Left cardiac atrium (tissue), 4 donors: ENCODE measurements around the gene TMEM115. TPM values are rescaled to one million over a fixed set of nuclear protein-coding genes. Genes with fewer than 3 reads are reported as not detected.
"Not testable (repeated sequence)": the region's sequence is repeated elsewhere in the genome, so short reads cannot be mapped to it uniquely, and the experiment has no call there.

ENCODE experiments used
- ATAC-seq, 2 donors: fragments of 200-7000 bp; cut with Tn5 transposase; one replicate each; pipeline ENCODE4 v1.9.1; 2020; ENCODE audit warnings: mild to moderate bottlenecking in 2 of 2, moderate library complexity in 2 of 2
- DNase-seq: peaks from one replicate; pipeline ENCODE4 v3.0.0-alpha.2; 2020
- intact Hi-C, 2 donors: fragments of 100-400 bp; cut with DNase I; formaldehyde crosslinking; loops; one replicate each; pipeline versions ENCODE4 v1.14.1 to v1.15.1; 2022 to 2023
- total RNA-seq, 2 donors: library from RNA; stranded (reverse); fragmentation: NEBNext Ultra II Directional; extraction: Animal tissue kit (Norgen Biotek cat#: 25700); gene quantifications; one replicate each; pipeline ENCODE4 v1.2.1, GENCODE V29; 2021
- donor health status: DM: no; HTN: yes; CAD: no.
- donor health status: DM: no; HTN: yes; CAD: no; lungs with severe emphysema.
- donor health status: DM: yes; HTN: yes; CAD: no.
- donor health status: Dilated cardiomyopathy.

Gene TMEM115
- total RNA-seq, 2 donors from 2014 or later = 28.7 to 33.4 TPM

GRCh38 chr3:50323092-50323600 is 36.2 kb downstream of the TMEM115 start:
- intact Hi-C loops = loop anchor here in 1 of 2 donors (10.0 kb wide), 1 partner anchor 88 kb away; the partner anchor contains the start of gene GNAI2
- DNase-seq (peak; percentile 66), ATAC-seq (peak in 1 of 2 donors; percentile 1)

- ATAC-seq (peak; percentile 4 to 12), DNase-seq (peak; percentile 88)
- intact Hi-C loops = loop anchor here in 1 of 2 donors (10.0 kb wide), 1 partner anchor 88 kb away; the partner anchor contains the start of gene GNAI2
These were observed 36.8 kb downstream of the TMEM115 start, which contains the start of gene HYAL2 for GRCh38 chr3:50322386-50323091. TSS of gene HYAL2 (minus strand) at chr3:50322745. CDS start at chr3:50320489, 2,256 bp downstream.

- DNase-seq (no peak), ATAC-seq (no peak)
- intact Hi-C loops = loop anchor here in 1 of 2 donors (10.0 kb wide), 1 partner anchor 87 kb away; the partner anchor contains the start of gene GNAI2
These were observed 37.3 kb downstream of the TMEM115 start for GRCh38 chr3:50322115-50322385.

- intact Hi-C loops = loop anchor here in 1 of 2 donors (10.0 kb wide), 1 partner anchor 87 kb away; the partner anchor contains the start of gene GNAI2
- peak; percentile 93 for DNase-seq
- ATAC-seq = peak; percentile 79 to 87
These were observed 37.8 kb downstream of the TMEM115 start for GRCh38 chr3:50321336-50322114.

- intact Hi-C loops = loop anchor here in 1 of 2 donors (10.0 kb wide), 1 partner anchor 86 kb away; the partner anchor contains the start of gene GNAI2
- DNase-seq = peak; percentile 85
- ATAC-seq = peak; percentile 61 to 83
These were observed 38.4 kb downstream of the TMEM115 start for GRCh38 chr3:50320853-50321335.

- intact Hi-C loops = loop anchor here in 1 of 2 donors (10.0 kb wide), 1 partner anchor 85 kb away; the partner anchor contains the start of gene GNAI2
- DNase-seq = no peak
- no peak for ATAC-seq
These were observed 39.3 kb downstream of the TMEM115 start for GRCh38 chr3:50319894-50320625.

- peak; percentile 23 for DNase-seq
- intact Hi-C loops = no loop called here
- ATAC-seq = no peak
These were observed 40.0 kb downstream of the TMEM115 start for GRCh38 chr3:50319181-50319893.

- ATAC-seq (no peak), DNase-seq (no peak)
- intact Hi-C loops = no loop called here
These were observed 40.7 kb downstream of the TMEM115 start for GRCh38 chr3:50318615-50319014.

GRCh38 chr3:50318163-50318562 is 41.2 kb downstream of the TMEM115 start:
- ATAC-seq (no peak), DNase-seq (no peak)
- intact Hi-C loops = no loop called here

GRCh38 chr3:50317300-50317699 is 42.0 kb downstream of the TMEM115 start:
- intact Hi-C loops = no loop called here
- DNase-seq = no peak
- ATAC-seq = no peak

GRCh38 chr3:50316657-50317242 is 42.6 kb downstream of the TMEM115 start:
- intact Hi-C loops = no loop called here
- DNase-seq (peak; percentile 66), ATAC-seq (peak in 1 of 2 donors; percentile 54)

GRCh38 chr3:50314816-50315215 is 44.5 kb downstream of the TMEM115 start:
- ATAC-seq = no peak
- intact Hi-C loops = no loop called here
- DNase-seq = no peak

GRCh38 chr3:50314342-50314741 is 45.0 kb downstream of the TMEM115 start:
- intact Hi-C loops = no loop called here
- DNase-seq (no peak), ATAC-seq (no peak)

GRCh38 chr3:50312041-50312440 is 47.3 kb downstream of the TMEM115 start:
- DNase-seq, intact Hi-C loops, ATAC-seq: not testable (repeated sequence)
